Tongue (tissue), 2 donors: Measurements from ENCODE around the gene NFKBIB. TPM values are rescaled to one million over a fixed set of nuclear protein-coding genes. Genes with fewer than 3 reads are reported as not detected.

Experiments
- DNase-seq: peaks from one replicate; pipeline ENCODE4 v3.0.0-alpha.2; 2015
- total RNA-seq: library from RNA; depleted of rRNA; stranded (reverse); fragments of >200 nt; gene quantifications from one replicate; pipeline ENCODE4 v1.2.3, GENCODE V29; 2014

NFKBIB gene
- total RNA-seq, 1 donor from 2014 or later, result 8.8 TPM

GRCh38 chr19:38958301-38958700, 58.5 kb downstream of the NFKBIB start:
- DNase-seq, result no peak

Other genes starting within 250 kb of the NFKBIB start
- 0.31 TPM for gene CAPN12, start 155.5 kb upstream of the NFKBIB start, total RNA-seq
- 10.4 TPM for gene LGALS7, start 126.5 kb upstream of the NFKBIB start, total RNA-seq
- 25.7 TPM for gene LGALS7B, start 110.8 kb upstream of the NFKBIB start, total RNA-seq
- not detected for gene LGALS4, start 87.0 kb upstream of the NFKBIB start, total RNA-seq
- gene ECH1, start 68.2 kb upstream of the NFKBIB start, total RNA-seq, result 84.0 TPM
- 249 TPM for gene HNRNPL, start 50.0 kb upstream of the NFKBIB start, total RNA-seq
- 7.1 TPM for gene RINL, start 21.7 kb upstream of the NFKBIB start, total RNA-seq
- 178 TPM for gene SIRT2, start 351 bp upstream of the NFKBIB start, total RNA-seq
- not detected for gene CCER2, start 12.2 kb downstream of the NFKBIB start, total RNA-seq
- gene SARS2, start 30.8 kb downstream of the NFKBIB start, total RNA-seq, result 11.3 TPM
- 18.1 TPM for gene MRPS12, start 31.0 kb downstream of the NFKBIB start, total RNA-seq
- 35.2 TPM for gene FBXO17, start 75.8 kb downstream of the NFKBIB start, total RNA-seq
- 1.6 TPM for gene FBXO27, start 132.6 kb downstream of the NFKBIB start, total RNA-seq
- not detected for gene ACP7, start 184.4 kb downstream of the NFKBIB start, total RNA-seq
- gene PAK4, start 225.8 kb downstream of the NFKBIB start, total RNA-seq, result 10.3 TPM